Prostate gland (tissue), 2 donors: Measurements from ENCODE around the gene ERVW-1.

Experiments used
- POLR2AphosphoS5 ChIP-seq: sonication (generic); formaldehyde crosslinking; IDR thresholded peaks from one replicate; pipeline ENCODE4 v1.6.1; 2017; ENCODE audit warnings: antibody characterized with exemption
- TF ChIP-seq, protein P1 (sequence below), 4 experiments: fragments of 200-600 bp in 2 of 4; fragments of 450-650 bp in 2 of 4; sonication (generic) in 2 of 4; IDR thresholded peaks; 1 replicate in 3 of 4; 2 replicates in 1 of 4; pipeline ENCODE4 v1.5.1; 2016 to 2019; ENCODE audit warnings: antibody characterized with exemption in 4 of 4, mild to moderate bottlenecking in 2 of 4, moderate library complexity in 2 of 4

DNA sequence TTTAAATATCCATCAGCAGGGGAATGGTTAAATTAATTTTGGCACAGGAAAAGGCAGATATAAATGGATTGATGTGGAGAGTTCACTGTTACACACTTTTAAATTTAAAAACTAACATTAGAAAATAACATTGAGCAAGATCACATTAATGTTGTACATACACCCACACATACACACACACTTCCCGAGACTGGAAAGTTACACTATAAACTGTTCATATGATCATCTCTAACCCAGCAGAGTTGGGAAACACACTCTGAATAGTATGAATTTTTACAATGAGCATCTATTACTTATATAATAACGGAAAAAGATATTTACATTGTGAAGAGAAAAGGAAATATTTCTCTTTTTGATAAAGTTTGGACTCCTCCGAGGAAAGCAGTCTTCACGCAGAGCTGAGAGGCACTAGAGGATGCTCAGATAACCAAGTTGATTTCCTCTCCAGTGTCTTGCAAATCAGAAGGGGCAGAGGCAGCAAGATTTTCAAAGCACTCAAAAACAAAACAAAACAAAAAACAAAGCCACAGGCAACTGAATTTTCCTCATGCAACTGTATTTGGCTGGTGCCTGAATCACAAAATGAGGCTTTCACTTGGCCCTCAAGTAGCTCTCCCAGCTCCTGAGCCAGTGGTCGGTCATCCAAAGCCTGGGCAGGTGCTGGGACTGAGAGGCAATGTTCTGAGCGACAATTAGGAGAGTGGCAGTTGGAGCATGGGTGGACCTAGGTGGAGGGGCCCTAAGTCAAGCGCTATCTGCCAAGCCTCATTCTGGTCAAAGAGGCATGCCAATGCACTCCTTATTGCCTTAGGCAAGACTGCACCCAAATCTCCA, 40.9 kb downstream of the ERVW-1 start:
- TF ChIP-seq, protein P1, sequence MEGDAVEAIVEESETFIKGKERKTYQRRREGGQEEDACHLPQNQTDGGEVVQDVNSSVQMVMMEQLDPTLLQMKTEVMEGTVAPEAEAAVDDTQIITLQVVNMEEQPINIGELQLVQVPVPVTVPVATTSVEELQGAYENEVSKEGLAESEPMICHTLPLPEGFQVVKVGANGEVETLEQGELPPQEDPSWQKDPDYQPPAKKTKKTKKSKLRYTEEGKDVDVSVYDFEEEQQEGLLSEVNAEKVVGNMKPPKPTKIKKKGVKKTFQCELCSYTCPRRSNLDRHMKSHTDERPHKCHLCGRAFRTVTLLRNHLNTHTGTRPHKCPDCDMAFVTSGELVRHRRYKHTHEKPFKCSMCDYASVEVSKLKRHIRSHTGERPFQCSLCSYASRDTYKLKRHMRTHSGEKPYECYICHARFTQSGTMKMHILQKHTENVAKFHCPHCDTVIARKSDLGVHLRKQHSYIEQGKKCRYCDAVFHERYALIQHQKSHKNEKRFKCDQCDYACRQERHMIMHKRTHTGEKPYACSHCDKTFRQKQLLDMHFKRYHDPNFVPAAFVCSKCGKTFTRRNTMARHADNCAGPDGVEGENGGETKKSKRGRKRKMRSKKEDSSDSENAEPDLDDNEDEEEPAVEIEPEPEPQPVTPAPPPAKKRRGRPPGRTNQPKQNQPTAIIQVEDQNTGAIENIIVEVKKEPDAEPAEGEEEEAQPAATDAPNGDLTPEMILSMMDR (IDR thresholded peaks at IDR 0.05): no peak
- TF ChIP-seq POLR2AphosphoS5: no peak
